HG03060 (cell line): ENCODE data around the gene SLC66A3.

Source experiments
- ATAC-seq: cut with Tn5 transposase; IDR thresholded peaks from one replicate; pipeline ENCODE4 v1.9.1; 2021; ENCODE audit warnings: low read depth, moderate number of reproducible peaks; ENCODE audit not compliant: unreplicated experiment

Gene SLC66A3

DNA sequence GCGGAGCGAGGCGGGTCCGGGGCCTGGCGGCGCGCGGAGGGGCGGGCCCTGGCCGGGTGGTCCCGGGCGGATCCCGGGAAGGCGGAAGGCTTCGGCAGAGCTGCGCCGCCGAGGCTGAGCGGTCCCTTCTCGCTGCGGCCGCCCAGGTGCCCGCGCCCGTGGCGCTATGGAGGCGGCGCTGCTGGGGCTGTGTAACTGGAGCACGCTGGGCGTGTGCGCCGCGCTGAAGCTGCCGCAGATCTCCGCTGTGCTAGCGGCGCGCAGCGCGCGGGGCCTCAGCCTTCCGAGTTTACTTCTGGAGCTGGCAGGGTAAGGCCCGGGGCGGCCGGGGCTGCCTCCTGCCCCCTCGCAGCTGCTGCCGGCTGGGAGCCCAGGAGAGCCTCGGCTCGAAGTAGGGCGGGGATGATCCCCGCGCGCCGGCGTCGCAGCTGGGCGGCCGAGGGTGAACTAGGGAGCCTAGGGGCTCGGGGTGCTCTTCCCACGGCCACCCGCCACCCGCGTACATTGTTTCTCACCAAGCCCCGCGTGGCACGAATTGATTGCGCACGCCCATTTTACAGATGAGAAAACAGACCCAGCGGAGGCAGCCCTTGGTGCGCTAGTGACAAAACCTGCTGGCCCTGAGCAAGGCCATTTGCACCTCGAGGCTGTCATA, at the start of gene SLC66A3:
Gene SLC66A3 (plus strand): TSS at position 87 of the 655 bp plus-strand sequence. CDS start 80 bp downstream, at position 167.
- ATAC-seq, result peak; percentile 52

DNA sequence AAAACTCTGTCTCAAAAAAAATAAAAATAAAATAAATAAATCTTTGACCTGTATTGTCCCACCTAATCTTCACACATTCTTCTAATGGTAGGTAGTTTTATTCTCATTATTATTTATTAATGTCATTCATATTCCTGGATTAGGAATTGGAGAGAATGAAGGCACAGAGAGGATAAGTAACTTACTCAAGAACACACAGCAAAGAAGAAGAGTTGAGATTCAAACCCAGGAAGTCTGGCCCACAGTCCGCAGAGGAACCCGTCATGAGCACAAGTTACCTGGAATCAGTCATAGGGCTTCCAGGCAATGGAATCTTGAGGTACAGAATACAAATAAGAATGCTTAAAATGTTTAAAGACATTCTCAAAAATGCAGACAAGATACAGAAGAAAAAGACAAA, 46.3 kb upstream of the SLC66A3 start:
- ATAC-seq, result no peak

DNA sequence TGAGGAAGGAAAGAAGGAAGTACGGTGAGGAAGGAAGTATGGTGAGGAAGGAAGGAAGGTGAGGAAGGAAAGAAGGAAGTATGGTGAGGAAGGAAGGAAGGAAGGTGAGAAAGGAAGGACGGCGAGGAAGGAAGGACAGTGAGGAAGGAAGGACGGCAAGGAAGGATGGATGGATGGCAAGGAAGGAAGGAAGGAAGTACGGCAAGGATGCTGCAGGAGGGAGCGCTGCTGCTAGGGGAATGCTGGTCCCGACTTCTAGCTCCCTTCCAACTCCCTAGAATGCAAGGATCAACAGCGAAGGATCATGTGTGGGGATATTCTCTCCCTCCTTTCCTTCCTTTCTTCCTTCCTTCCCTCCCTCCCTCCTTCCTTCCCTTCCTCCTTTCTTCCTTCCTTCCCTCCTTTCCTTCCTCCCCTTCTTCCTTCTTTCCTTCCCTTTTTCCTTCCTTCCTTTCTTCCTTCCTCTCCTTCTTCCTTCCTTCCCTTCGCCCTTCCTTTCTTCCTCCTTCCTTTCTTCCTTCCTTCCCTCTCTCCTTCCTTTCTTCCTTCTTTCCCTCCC, 42.3 kb upstream of the SLC66A3 start:
- ATAC-seq, result no peak

DNA sequence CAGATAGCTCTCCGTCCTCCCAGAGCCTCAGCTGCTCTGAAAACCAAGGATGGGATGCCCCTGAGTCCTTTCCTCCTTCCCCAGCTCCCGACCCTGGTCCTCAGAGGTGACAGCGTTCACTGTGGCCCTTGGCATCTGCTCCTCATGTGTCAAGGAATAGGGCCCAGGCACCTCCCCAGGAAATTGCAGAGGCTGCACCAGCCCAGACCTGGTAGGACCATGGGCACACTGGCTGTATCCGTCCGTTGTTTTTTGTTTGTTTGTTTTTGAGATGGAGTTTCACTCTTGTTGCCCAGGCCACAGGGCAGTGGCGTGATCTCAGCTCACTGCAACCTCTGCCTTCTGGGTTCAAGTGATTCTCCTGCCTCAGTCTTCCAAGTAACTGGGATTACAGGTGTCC, 37.5 kb upstream of the SLC66A3 start:
- no peak for ATAC-seq

DNA sequence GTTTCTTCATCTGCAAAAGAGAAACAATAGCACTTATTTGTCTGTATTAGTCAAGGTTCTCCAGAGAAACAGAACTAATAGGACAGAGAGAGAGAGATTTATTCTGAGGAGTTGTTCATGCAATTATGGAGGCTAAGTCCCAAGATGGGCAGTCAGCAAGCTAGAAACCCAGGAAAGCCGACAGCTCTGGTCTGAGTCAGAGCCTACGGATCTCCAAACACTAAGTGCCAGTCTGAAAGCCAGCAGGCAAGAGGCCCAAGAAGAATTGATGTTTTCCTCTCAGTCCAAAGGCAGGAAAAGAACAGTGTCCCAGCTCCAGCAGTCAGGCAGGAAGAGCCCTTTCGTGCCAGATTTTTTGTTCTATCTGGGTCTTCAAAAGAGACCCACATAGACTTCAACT, 36.5 kb upstream of the SLC66A3 start:
- no peak for ATAC-seq

DNA sequence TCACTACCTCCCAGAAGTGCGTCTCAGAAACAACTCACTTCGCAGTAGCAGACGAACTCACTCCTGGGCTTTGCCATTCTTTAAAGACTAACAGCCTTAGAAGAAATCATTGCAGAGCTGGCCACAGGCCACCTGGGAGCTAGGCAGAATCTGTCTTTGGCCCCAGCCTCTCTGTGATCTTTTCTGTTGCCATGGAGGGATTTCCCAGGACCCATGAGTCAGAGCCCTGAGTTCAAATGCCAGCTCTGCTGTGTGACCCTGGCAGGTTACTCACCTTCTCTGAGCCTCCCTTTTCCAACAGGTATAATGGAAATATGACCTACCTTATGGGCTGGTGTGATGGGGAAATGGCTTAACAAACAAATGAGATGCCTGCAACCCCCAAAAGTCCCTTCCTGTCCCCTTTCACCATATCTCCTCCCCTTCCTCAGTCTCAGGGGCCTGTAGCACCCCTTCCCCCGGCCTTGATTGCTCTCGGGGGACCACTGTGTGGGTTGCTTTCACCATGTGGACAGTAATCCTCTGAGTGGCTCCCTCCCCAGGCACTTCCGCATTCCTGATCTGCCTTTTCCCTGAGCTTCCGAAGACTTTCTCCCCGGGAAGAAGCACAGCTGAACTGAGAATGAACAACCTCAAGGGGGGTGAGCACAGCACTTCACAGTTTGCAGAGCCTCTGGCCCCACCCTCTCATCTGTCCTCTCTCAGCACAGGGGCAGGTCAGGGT, 34.0 kb upstream of the SLC66A3 start:
- ATAC-seq, result no peak

DNA sequence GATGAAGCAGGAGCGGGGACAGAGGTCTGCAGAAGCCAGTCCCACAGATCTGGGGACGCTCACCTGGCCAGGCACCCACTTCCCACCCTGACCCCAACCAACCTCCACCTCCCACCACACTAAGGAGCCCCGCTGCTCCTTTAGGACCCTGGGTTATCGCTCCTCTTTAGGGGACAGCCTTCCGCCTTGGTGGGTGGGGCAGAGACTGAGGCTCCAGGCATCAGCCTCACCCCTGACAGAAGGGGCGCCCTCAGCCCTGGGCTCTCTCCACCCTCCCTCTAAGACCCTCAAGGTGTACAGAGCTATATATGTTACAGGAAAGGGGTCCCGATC, 33.5 kb upstream of the SLC66A3 start:
- ATAC-seq, result no peak

DNA sequence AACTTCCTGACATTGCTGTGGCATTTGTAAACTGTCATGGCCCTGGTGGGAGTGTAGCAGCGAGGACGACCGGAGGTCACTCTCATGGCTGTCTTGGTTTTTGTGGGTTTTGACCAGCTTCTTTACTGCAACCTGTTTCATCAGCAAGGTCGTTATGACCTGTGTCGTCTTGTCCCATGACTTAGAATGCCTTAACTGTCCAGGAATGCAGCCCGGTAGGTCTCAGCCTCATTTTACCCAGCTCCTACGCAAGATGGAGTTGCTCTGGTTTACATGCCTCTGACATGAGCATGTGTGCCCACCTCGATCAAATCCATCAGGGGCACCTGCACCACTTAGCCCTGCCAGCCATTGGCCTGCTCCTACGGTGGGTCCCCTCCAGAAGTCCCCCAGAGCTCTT, 32.9 kb upstream of the SLC66A3 start:
- no peak for ATAC-seq

DNA sequence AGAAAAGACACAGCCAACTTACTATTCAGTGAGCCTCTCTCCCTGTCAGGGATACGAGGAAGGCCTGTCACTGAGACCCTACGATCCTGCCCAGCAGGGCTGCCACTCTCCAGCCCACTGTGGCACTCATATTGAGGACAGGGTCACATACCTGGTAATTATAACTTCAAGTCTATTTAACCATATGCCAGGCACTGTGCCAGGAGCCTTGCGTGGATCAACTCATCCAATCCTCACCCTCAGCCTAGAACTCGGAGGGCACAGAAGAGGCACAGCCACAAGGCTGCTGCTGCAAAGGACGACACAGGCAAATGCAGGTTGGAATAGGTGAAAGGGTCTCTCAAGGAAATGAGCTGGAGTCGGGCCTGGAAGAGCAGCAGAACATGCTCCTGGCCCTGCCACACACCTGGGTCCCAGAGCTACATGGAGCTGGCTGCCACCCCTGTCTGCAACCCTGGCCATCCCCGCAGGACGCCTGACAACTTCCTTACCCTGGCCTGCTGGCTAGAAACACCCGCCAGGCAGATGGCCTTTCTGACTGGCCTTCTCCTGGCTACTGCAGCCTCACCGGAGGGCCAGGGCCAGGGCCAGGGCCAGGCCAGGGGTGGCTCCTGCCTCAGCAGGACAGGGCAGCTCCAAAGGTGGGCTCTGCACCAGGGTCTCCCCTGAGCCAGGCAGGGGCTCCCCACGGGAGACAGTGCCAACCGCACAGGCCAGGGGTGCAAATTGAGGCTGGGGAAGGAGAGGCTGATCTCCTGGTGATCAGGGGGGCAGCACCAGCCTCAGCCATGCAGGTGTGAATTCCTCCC, 32.1 kb upstream of the SLC66A3 start:
- no peak for ATAC-seq

DNA sequence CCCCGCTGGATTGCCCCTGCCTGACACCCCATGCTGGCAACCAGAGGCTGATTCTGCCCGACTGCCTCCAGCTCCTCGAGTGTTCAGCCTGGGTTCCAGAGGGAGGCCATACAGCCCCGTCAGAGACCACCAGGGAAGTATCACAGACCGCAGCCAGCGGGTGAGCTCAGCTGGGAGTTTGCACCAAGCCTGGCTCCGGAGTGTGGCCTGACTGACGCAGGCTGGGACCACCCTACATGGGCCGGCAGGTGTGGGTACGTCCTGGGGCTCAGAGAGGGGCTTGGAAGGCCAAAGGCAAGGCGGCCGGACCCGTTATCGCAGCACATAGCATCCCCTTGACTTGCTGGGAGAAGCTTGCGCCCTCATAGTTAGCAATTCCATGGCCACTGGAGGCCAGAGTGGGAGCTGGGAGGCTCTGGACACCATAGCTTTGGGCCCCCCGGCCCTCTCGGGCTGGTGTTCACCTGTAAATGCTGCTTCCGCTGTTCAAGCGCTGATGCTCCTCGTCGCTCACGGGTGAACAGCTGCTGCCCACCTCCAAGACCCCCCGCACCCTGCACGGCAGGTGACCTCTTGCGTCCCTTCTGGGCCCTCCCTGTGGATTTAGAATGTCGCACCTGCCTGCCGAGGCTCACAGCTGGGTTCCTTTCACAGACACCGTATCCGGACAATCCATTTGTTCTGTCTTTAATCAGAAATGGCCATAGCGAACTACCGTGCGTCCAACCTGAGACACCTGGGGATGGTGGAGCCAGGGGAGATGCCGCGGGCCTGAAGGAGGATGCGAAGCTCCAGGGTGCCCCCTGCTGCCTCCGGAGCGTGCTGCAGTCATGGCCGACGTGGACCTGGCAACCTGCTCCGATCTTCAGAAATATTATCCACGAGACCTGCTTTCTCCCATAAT, 31.2 kb upstream of the SLC66A3 start:
- no peak for ATAC-seq

DNA sequence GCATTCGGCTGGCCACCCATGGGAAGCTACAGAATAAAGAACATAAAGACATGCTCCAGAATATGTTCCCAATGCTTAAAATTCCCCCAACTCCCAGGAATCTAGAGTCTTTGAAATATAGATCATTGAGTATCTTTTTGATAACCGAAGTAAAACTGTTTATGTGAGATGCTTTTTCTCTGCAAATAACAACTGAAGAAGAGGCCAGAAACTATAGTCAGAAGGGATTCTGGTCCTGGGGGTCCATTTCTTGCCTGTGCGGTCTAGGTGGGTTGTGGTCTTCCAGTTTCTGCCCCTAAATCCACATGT, 30.6 kb upstream of the SLC66A3 start:
- no peak for ATAC-seq

DNA sequence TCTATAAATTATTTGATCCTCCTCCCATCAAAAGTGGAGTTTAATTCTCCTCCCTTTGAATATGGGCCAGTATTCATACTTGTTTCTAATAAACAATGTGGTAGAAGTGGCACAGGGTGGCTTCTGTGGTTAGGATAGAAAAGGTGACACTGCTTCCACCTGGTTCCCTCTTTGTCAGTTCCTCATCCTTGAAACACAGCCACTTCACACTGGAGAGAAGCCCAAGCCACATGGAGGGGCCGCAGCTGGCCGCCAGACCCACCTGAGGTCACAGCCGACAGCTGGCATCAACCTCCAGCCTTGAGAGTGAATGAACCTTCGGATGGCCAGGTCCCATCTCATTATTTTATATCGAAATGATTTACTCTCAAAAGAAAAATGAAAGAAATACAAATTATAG, 27.5 kb upstream of the SLC66A3 start:
- no peak for ATAC-seq

DNA sequence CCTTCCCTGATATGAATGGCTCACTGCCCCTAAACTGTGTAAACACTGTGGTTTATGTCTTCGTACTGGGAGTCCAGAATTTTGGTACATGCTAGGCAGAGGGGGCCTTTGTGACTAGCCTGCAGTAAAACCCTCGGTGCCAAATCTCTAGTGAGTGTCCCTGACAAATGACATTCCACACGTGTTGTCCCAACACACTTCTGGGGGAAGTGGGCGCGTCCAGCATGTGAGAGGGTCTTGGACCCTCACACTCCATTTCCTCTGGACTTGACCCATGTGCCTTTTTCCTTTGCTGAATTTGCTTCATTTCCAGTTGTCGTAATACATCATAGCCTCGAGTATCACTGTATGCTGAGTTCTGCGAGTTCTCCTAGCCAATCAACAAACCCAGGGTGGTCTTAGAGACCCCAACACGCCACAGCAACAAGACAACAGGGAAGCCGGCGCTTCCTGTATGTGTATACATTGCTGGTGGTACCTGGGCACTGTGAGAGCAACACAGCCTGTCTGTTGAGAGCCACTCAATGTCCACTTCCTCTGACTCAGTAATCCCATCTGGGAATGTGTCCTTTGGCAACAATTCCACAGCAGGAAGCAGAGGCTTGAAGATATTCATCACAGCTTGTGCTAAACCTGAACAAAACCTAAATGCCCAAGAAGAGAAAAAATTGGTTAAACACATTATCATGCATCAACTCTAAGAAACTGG, 26.9 kb upstream of the SLC66A3 start:
- no peak for ATAC-seq

DNA sequence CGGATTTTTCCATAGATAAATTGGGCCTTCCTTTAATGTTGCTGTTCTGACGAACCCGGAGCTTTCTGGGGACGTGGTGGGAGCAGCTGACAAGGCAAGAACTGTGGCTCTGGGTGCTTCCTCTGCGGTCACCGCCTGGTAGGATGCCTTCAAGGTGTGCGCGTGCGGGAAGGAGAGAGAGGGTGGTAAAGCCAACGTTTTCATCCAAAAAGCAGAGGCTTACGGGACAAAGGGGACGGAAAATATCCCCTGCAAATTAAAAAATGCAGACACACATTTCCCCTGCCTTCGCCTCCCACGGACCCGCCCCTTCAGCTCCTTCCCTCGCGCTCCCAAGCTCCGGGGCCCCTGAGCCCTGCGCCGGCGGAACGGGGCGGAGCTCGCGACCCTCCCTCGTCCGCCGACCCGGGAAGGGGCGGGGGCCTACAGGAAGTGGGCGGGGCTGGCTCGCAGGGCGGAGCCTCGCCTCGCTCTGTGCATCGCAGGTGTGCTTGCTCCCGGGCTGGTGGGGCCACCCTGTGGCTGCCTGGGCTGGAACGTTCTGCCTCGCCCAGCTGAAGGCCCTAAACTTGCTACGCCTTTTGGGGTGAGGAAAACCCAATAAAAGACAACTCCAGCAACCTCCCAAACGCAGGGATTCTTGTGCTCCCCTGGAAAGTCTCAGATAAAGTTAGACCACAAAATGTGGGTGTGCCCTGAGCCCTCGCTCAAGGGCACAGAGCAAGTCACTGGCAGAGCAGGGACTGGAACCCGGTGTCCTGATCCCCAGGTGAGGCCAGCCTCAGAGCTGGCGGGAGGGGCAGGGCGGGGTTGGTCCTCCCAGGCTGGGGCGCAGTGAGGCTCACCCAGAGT, 25.4 kb upstream of the SLC66A3 start:
- no peak for ATAC-seq

DNA sequence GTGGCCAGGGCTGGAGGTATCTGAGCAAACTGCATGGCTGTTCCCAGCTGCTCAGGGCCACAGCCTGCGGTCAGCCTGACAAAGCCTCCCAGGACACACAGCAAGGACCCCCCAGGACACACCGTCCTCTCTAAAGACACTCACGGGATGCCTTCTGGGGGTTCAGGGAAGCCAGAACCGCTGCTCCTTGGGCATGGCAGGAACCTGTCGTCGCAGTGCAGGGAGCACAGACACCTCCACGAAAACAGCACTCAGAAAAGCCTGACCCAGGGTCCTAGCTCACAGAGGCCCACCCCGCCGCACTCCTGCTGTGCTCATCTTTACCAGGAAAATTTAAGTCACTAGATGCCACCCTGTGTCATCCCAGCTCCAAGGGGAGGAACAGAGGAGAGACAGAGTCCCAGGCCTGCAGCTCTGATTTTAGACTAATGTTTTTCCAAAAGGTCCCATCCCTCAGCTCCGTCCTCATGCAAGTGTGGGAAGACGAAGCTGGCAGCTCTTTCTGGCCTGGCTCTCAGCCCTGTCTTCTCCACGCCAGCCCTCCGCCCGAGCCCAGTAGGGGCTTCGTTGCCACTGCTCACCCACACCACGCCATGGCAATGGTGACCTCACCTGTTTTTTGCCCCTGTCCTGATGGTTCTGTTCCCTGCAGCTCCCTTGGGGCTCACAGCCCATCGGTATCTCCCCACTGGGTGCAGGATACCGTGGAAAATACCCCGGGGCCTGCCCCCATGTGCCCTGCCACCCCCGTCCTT, 23.9 kb upstream of the SLC66A3 start:
- ATAC-seq, result no peak

DNA sequence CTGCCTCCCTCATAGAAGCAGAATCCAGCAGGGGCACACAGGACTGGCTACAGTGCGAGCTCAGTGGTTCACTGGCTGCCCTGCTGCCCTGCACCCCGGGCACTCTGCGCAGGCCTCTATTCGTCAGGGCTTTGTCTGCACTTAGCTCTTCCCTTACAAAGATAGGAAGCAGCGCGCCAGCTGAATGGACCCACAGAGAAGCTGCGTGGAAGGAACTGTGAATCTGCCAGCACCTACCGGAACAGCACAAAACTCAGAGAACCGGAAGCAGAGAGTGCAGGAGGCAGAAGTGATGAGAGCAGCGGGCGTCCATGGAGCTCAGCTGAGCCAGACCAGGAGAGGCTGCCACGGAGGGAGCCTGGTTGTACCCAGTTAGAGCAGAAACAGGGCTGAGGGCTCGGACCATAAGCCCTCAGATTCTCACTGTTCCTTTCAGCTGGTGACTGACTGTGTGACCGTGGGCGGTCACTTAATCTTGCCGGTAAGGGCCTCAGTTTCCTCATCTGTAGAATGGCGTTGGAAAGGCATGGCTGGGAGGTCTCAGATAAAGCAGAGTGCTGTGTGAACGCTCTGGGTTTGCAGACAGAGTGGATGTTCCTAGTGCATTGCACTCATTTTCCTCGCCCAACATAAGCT, 23.1 kb upstream of the SLC66A3 start:
- no peak for ATAC-seq

DNA sequence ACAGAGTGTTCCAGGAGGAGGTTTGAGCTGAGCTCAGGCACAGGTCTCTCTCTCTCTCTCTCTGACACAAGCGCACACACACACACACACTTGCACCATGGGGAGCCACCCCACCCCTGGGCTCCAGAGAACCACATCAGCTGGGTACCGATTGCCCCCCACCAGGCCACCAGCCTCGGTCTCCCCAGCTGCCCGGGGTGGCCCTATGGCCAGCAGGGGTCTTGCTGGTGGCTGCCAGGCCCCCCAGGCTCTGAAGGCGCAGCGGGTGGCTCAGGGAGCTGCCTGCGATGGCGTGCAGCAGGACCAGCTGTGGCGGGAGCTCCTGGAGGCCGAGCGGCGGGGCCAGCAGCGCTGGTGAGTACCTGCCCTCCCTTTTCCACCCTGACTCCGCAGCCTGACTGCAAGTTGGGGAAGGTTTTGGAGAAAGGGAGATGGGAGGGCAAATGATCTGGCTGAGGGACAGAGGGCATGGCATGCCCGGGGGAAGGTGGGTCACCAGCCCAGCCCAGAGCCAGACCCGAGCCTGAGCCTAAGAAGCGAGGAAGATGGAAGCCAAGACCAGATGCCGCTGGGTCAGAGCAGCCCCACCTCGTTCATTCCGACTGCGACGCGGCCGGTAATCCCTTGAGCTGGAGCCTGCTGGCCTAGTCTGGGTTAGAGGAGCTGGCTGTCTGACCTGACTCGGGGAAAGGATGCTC, 21.9 kb upstream of the SLC66A3 start:
- ATAC-seq, result no peak
